NCI-H2171 (cell line): ENCODE results near the gene CHN1.
A peak's percentile ranks its signal among the peaks of the same experiment; 100 is the strongest.

Experiments
- DNase-seq: peaks from one replicate; lab custom pipeline; 2025; lab: John Stamatoyannopoulos, UW

Gene CHN1, protein sequence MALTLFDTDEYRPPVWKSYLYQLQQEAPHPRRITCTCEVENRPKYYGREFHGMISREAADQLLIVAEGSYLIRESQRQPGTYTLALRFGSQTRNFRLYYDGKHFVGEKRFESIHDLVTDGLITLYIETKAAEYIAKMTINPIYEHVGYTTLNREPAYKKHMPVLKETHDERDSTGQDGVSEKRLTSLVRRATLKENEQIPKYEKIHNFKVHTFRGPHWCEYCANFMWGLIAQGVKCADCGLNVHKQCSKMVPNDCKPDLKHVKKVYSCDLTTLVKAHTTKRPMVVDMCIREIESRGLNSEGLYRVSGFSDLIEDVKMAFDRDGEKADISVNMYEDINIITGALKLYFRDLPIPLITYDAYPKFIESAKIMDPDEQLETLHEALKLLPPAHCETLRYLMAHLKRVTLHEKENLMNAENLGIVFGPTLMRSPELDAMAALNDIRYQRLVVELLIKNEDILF

DNA sequence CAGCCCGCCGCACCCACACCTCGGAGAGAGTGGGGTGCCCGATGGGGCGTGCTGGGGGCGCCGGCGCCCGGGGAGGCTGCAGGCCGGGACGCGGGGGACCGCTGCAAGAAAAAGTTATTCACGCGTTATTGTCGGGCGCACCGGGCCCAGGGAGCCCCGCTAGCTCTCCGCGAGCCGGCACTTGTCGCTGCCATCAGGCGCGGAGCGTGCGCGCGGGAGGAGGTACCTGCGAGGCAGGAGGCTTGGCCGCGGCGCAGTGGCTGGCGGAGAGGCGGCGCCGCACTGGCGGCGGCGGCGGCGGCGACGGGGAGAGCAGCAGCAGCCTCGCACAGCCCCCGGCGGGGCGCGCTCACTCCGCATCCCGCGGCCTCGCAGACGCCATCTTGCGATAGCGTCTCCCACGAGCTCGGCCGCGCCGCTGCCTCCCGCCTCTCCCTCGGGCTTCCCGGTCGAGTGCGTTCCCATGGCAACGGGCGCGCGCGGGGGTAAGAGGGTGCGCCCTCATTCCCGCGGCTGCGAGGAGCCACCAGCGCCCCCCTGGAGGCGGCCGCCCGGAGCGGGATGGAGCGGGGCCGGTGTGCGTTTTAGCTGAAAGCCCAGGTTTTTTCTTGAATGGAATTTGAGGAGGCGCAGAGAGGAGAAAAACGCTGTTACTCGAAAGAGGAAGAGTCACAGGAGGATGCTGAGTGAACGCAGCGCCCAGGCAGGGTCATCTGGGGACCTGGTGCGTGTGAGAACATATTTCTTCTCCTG lies at the start of gene CHN1:
Gene CHN1, minus strand, starts transcription at position 402 of the 753 bp plus-strand sequence. CDS start 469 bp downstream, outside the sequence.
- DNase-seq = peak; percentile 95

DNA sequence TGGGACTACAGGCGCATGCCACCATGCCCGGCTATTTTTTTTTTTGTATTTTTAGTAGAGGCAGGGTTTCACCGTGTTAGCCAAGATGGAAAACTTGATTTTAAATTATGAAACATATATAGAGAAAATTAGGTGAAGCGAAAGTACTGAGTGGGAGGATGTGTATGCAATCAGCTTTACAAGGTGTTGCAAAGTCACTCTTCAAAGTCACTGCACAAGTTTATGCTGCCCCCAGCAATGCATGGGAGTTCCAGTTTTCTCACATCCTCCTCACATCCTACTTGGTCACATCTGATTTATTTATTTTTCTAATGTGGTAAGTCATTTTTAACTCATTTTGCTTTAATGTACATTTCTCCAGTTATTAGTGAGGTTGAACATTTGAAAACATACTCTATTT lies 49.2 kb upstream of the CHN1 start:
- no peak for DNase-seq

DNA sequence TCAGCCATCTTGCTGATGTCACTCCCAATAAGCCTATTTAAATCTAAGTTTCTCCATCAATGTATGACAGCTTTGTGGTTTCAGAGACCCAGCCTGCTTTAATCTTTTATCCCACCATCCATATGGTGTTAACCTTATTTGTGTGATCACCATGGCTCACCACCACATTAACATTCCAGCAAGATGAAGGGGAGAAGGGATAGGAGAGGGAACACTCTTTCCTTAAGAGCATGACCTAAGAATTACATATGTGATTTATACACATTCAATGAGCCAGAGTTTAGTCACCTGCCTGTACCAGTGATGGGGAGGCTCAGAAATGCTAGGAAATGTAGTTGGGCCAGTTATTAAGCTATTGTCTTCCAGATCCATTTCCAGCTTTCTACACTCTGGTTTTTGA lies 44.5 kb upstream of the CHN1 start:
- no peak for DNase-seq

DNA sequence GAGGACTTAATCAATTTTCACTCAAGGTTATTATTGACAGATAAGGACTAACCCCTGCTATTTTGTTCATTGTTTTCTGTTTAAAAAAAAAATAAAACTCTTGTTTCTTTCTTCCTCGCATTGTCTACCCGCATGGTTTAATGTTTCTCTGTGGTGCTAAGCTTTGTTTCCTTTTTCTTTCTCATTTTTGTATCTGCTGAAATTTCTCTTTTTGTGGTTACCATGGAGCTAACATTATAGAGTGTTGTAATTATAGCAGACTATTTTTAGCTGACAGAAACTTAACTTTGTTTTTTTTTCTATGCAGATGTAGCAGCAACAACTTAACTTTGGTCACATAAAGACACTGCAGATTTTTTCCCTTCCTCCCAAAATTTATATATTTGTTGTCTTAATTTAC lies 43.1 kb upstream of the CHN1 start:
- no peak for DNase-seq

DNA sequence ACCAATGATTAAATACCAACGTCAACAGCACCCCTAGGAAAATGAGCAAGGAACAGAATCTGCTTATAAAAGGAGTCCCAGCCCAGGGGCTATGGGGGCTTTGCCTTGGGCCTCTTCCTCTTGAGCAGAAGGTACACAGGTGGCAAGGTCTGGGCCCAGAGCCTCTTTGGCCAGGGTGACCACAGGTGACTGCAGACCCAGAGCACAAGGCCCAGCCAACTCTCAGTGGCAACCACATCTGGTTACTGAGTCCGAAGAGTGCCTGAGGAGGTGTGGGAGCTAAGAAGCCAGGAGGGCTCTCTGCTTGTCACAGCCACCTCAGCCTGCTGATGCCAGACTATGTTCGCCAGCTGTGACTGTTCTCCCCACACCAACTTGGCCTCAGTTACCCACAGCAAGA lies 34.3 kb upstream of the CHN1 start:
- no peak for DNase-seq

DNA sequence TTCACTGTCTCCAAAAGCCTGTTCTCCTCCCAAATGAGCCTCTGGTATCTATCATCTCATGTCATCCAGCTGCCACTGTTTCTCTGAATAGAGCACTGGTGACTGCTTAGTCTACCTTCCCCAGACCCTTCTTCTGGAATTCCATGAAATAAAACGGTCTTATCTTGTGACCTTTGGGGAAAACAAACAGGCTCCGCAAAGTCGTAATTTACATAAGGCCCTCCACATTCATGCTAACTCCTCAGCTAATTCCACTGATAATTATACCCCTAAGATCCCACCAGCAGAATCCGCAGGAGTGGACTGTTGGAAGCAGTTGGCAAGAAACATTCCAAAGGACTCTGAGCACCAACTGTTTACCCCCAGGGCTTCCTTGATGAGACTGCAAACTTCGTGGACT lies 33.9 kb upstream of the CHN1 start:
- DNase-seq = no peak

DNA sequence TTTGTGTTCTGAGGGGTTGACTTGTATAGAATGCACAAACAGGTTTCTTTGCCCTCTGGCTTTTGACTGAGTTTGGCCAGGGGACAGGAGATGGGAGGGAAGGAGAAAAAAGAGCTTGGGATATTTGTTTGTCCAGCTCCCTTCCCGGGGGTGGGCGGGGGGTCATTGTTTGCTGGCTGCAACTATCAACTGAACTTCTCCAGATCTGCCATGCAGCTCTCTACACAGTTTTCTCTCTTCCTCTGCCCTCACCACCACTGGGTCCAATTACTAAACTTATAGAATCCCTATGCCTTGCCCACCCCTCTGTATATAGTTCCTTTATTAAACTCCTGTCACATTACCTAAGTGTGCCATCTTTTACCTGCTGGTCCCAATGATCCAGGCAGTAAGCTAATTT lies 32.8 kb upstream of the CHN1 start:
- DNase-seq = no peak

DNA sequence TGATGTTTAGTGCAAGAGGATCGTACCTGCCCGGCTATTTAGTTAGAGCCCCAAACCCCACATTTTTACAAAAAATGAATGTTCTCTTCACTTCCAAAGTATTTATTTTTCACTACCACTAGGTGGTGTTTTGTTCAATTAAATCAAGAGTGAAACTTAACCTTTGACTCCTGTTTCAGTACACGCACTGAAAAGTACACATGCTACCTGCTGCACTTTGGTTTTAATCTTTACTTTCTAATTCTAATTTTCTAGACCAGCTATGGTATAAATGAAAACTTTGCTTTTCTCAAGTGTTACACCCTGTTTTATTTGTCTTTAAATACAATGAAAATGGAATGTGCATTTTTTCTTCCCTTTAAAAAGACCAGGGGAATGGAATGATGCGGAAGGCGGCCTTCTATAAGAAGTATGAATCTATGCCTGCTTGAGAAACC lies 31.4 kb upstream of the CHN1 start:
- peak; percentile 3 for DNase-seq

DNA sequence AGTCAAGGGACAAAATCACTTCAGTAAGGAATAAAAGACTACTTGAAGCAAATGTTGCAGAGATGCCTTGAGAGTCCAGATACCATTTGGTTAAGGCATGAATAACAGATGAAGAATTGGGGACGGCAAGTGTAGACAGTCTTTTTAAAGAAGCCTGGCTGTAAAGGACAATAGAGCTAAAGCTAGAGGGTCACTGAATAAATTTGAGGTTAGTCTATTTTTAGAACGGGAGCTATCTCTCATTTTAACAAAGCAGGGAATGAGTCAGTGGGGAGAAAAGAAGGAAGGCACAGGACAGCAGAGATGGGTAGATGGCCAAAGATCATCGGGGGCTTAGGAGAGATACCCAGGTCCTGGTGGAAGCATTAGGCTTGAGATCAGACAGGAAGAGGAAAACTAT lies 30.6 kb upstream of the CHN1 start:
- no peak for DNase-seq

DNA sequence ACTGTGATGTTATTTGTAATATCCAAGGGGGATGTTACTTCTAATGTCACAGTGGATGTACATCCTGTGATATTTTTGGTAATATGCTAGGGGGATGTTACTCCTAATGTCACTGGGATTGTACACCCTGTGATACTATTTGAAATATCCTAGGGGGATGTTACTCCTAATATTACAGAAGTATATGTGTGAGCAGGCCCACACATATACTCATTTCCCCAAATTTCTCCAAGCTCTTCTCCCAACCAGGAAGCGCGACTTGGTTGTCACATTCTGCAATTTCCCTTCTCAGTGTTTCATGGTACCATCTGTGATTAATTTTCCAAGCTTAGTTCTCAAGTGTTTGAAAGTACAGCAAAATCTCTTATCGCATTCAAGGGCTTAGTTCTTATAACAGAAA lies 29.5 kb upstream of the CHN1 start:
- no peak for DNase-seq

DNA sequence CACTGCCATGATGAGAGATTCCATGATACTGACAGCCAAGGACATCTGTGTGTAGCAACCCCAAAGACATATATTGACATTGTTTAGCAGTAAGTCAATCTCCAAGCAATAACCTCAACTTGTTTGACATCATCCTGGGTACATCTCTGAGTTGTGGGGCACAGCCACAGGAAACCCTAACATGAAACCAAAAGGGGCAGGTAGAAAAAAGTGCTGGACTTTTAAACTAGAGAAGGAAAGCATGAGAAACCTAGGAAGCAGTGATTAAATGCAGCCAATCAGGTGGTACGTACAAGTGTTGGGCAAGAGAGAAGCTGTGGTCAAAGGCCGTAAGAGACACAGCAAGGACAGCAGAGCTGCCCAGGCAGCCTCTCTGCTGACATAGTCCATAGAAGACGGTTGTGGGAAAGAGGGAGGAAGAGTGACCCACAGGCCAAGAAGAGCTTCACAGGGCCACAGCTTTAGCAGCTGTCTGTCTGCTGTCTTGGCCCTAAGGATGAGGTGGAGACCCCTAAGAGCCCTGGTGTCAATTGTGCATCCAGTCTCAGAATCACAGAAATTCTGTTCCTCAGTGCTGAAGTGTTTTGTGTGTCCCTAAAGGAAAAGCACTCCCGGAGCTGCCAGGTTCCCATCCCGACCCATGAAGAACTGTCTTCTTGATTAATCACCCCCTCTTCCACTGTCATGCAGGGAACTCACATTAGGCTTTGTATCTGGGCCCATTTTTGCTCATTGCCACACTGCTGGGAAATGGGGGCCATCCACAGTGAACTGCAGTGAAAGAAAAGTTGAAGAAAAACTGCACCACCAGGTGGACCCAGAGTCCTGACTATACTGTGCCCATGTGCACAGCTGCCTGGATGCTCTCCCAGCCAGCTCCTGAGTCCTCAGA lies 25.4 kb upstream of the CHN1 start:
- DNase-seq = no peak

DNA sequence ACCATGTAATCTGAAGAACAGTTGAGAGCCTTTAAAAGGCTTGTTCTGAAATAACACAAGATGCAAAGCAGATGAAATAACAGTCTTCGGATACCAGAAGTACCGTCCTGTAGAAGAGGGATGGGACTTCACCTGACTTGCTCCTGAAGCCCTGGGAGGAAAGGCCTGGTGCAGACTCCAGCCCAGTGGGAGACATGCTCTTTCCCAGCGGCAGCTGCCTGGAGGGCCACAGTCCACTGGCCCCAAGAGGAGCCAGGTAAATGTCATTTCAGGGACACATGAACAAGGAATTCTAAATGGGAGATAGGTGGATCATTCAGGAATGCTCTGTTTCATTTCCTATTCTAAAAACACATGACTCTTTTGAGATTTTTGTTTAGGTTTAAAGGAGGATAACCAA lies 22.6 kb upstream of the CHN1 start:
- DNase-seq = no peak

DNA sequence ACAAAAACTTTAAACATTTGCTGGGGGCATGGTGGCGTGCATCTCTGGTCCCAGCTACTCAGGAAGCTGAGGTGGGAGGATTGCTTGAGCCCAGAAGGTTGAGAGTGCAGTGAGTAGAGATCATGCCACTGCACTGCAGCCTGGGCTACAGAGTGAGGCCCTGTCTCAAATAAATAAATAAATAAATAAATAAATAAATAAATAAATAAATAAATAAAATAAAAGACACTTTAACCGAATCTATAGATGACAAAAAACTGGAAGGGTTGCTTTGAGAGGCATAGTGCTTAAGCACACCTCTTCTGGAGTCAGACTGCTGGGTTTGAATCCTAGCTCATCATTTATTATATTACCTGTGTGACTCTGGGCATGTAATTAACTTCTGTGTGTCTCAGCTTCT lies 21.2 kb upstream of the CHN1 start:
- no peak for DNase-seq

DNA sequence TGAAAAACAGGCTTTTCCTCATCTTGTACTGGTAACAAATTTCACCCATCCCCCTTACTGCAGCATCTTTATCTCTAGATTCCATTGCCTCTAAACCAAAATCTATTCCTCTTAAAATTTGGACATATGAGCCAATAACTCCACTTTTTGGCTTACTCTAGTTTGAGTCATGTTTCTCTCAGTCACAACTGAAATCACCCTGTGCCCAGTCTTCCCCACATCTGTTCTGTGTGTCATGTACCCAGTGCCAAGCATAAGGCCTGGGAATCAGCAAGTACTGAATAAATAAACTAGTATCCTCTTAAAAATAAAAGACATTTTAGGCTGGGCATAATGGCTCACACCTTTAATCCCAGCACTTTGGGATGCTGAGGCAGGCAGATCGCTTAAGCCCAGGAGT lies 20.8 kb upstream of the CHN1 start:
- no peak for DNase-seq

DNA sequence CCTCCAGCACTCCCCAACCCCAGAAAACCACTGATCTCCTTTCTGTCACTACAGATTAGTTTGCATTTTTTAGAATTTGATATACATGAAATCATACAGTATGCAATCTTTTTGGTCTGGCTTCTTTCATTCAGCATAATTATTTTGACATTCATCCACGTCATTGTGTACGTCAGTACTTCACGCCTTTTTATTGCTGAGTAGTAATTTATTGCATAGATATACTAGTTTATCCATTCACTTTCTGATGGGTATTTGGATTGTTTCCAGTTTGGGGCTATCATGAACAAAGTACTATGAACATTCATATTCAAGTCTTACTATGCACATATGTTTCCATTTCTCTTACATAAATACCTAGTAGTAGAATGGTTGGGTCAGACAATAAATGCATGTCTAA lies 20.1 kb upstream of the CHN1 start:
- no peak for DNase-seq

DNA sequence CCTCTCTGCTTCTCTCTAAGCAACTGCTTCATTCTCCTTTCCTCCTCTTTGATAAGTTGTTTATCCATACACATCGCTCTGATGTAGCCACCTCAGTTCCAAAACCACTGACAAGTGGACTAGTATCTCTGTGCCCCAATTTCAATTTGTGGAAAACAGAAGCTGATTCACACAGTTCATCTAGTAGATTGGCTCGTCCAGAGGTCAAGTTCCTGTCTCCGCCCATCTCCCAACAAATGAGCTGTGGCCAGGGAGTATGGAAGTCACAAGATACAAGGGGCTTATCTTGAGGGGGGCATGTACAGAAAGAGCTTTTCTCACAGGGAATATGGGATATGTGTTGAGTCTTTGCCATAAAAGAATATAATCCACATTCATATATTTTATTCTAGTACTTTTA lies 17.7 kb upstream of the CHN1 start:
- DNase-seq = no peak

DNA sequence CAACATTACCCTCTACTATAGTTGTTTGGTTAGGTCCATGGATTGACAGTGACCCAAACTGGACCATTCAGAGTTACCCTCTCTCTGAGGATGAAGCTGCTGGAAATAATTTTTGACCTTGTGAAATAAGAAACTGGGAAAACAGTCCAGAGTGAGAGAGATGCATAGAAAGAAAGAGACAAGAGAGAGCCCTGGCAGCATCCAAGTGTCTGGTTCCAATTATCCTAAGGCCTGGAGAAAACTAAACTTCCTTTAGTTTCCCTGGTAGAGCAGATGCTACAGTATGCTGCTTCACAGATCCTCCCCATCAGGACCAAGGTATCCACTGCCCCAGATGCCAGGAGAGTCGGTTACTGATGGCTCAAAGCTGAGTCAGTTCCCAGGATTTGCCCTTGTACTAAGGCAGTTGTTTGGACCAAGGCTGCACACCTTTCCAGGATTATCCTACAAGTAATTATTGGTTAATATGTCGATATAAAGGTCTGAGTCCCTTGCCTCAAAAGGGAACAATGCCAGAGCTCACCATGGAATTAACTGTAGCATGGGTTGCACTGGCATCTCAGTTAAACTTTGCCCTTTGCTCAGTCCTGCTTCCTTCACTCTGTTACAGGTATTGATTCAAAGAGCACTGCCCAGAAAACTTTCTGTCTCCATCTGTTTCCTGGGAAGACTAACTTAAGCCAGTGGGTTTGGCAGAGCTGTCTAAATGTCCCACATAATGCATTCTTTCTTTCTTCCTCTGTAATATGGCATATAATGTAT lies 14.6 kb upstream of the CHN1 start:
- DNase-seq = no peak

DNA sequence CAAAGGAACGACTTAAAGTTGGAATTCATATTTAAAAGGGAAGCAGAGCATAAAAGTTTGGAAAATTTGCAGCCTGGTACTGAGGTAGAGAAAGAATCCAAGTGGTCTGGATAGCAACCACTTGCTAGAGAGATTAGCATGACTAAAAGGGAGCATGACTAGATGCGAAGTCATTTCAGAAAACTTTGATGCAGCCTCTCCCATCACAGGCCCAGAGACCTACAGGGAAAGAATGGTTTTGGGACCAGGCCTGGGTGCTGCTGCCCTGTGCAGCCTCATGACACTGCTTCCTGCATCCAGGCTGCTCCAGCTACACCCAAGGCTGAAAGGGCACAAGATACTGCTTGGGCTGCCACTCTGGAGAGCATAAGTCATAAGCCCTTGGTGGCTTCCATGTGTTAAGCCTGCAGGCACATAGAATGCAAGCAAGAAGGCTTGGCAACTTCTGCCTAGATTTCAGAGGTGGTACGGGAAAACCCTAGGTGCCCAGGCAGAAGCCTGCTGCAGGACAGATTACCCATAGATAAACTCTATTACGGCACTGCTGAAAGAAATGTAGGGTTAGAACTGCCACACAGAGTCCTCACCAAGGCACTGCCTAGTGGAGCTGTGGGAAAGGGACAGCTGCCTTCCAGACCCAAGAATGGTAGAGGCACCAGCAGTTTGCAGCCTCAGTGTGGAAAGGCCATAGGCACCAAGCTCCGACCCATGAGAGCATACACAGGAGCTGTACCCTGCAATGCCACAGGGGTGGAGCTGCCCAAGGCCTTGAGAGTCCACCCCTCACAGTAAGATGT lies 12.6 kb upstream of the CHN1 start:
- DNase-seq = no peak

DNA sequence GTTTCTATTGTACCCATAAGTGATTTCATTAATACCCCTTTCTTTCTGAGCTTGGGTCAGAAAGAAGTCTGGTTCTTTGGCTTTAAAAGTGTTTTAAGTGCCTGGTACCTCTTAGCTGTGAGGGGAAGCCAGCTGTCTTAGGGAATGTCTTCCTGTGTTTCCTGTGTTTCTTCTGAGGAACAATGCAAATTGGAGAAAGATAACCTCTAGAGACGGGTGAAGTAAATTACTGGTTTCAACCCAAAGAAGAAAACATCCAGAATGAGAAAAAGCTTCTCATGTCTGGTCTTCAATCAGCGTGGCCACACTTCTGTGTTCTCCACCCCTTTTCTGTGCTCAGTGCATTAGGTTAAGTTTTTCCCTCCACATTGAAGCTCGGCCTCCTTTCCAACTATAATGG lies 10.2 kb upstream of the CHN1 start:
- DNase-seq = no peak

DNA sequence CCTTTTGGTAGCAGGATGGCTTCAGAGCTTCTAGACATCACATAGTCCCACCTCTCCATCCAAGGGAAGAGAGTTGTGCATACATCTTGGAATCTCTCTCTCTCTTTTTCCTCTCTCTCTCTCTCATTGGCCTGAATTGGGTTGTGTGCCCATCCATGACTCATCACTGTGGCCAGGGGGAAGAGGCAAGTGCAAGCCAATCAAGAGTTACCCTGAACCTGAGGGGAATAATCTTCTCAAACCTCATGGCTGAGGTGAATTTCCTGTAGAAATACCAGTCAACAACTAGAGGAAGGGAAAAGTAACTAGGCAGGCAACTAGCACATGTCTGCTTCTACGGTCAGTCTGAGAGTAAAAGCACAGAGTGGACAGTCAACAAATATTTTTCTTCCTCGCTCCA lies 7.3 kb upstream of the CHN1 start:
- no peak for DNase-seq

DNA sequence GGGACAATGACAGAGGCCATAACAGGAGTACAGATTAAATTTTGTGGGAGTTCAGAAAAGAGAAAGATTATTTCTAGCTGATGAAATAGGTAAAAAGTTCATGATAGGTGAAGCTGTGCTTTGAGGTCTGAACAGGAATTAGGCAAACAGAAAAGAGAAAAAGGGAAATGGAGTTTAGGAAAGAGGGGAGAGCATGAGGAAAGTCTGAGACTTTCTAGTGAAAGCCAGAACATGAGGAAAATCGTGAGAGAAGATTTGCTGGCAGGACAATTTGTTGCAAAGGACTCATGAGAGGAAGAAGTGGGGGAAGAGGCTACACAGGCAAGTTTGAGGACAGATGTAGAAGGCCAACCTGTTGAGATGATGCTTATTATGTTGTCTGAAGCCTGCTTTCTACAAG lies 6.3 kb upstream of the CHN1 start:
- DNase-seq = no peak
